IPS-NIHi11 (cell line): ENCODE measurements around the gene NME2.

Experiments used
- DNase-seq: peaks from one replicate; pipeline ENCODE4 v3.0.0; 2012; ENCODE audit warnings: mixed read lengths, low spot score

Gene NME2

GRCh38 chr17:51203838-51204237, 37.6 kb downstream of the NME2 start:
- no peak for DNase-seq

GRCh38 chr17:51214920-51215319, 48.7 kb downstream of the NME2 start:
- no peak for DNase-seq

- DNase-seq: no peak
Measured at GRCh38 chr17:51217946-51218345, 51.7 kb downstream of the NME2 start.

- DNase-seq: no peak
Measured at GRCh38 chr17:51221322-51221721, 55.1 kb downstream of the NME2 start.
